RPMI7951 (cell line): ENCODE results near the gene SAMD4B. TPM values are rescaled to one million over a fixed set of nuclear protein-coding genes. Genes with fewer than 3 reads are reported as not detected.
"Not testable (repeated sequence)": the region's sequence is repeated elsewhere in the genome, so short reads cannot be mapped to it uniquely, and the experiment has no call there.

Source experiments
- DNase-seq: peaks from one replicate; pipeline ENCODE4 v3.0.0-alpha.2; 2012; ENCODE audit warnings: low read depth
- total RNA-seq: library from RNA; depleted of rRNA; stranded (reverse); fragments of >200 nt; shearing (Covaris generic); gene quantifications from 2 replicates; pipeline ENCODE4 v1.2.3, GENCODE V29; 2014; rRNA removed

Gene SAMD4B
- total RNA-seq, result 41.5 and 48.8 TPM in 2 replicates

GRCh38 chr19:39341719-39342604 lies at the start of gene SAMD4B:
TSS of gene SAMD4B (plus strand) at chr19:39342421. CDS start at chr19:39356894, 14,473 bp downstream.
- peak; percentile 97 for DNase-seq

GRCh38 chr19:39293394-39293793 lies 48.8 kb upstream of the SAMD4B start:
- no peak for DNase-seq

- no peak for DNase-seq
Measured at GRCh38 chr19:39296055-39296645, 46.1 kb upstream of the SAMD4B start, which contains the start of gene IFNL1. TSS of gene IFNL1 (plus strand) at chr19:39296407. CDS start at chr19:39296422, 15 bp downstream.

GRCh38 chr19:39296906-39297305 lies 45.3 kb upstream of the SAMD4B start:
- DNase-seq, result no peak

- DNase-seq, result no peak
Measured at GRCh38 chr19:39297931-39298634, 44.1 kb upstream of the SAMD4B start.

- DNase-seq, result no peak
Measured at GRCh38 chr19:39299404-39299803, 42.8 kb upstream of the SAMD4B start.

- no peak for DNase-seq
Measured at GRCh38 chr19:39299832-39300231, 42.4 kb upstream of the SAMD4B start.

- no peak for DNase-seq
Measured at GRCh38 chr19:39301021-39301420, 41.2 kb upstream of the SAMD4B start.

GRCh38 chr19:39301562-39301961 lies 40.7 kb upstream of the SAMD4B start:
- no peak for DNase-seq

- DNase-seq, result no peak
Measured at GRCh38 chr19:39303373-39304184, 38.6 kb upstream of the SAMD4B start.

GRCh38 chr19:39304185-39304513 lies 38.1 kb upstream of the SAMD4B start:
- no peak for DNase-seq

GRCh38 chr19:39304701-39305571 lies 37.3 kb upstream of the SAMD4B start:
- DNase-seq, result no peak

GRCh38 chr19:39306075-39306474 lies 36.1 kb upstream of the SAMD4B start:
- no peak for DNase-seq

- no peak for DNase-seq
Measured at GRCh38 chr19:39307046-39307821, 35.0 kb upstream of the SAMD4B start.

- no peak for DNase-seq
Measured at GRCh38 chr19:39307822-39308530, 34.2 kb upstream of the SAMD4B start.

GRCh38 chr19:39308531-39309304 lies 33.5 kb upstream of the SAMD4B start:
- DNase-seq, result no peak

- not testable (repeated sequence) for DNase-seq
Measured at GRCh38 chr19:39309305-39309670, 32.9 kb upstream of the SAMD4B start.

GRCh38 chr19:39310558-39311311 lies 31.5 kb upstream of the SAMD4B start:
- DNase-seq, result no peak
